ENCODE results near the gene THADA.

DNA sequence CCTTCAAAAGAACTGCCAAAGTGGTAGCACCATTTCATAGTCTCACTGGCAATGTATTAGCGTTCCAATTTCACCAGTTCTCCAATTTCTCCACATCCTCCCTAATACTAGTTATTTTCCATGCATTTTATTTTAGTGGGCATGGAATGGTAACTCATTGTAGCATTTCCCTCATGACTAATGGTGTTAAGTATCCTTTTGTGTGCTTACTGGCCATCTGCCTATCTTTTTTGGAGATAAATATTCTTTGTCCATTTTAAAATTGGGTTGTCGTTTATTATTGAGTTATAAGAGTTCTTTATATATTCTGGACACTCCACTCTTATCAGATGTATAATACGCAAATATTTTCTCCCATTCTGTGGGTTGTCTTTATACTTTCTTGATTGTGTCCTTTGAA, 107.1 kb downstream of the THADA start:
- TF ChIP-seq TAF1 (IDR thresholded peaks at IDR 0.05; ENCODE audit: borderline replicate concordance, insufficient read depth, low read length) (no peak), POLR2AphosphoS5 (IDR thresholded peaks at IDR 0.05; ENCODE audit: low read depth, low read length) (no peak)
- TF ChIP-seq, protein P1, sequence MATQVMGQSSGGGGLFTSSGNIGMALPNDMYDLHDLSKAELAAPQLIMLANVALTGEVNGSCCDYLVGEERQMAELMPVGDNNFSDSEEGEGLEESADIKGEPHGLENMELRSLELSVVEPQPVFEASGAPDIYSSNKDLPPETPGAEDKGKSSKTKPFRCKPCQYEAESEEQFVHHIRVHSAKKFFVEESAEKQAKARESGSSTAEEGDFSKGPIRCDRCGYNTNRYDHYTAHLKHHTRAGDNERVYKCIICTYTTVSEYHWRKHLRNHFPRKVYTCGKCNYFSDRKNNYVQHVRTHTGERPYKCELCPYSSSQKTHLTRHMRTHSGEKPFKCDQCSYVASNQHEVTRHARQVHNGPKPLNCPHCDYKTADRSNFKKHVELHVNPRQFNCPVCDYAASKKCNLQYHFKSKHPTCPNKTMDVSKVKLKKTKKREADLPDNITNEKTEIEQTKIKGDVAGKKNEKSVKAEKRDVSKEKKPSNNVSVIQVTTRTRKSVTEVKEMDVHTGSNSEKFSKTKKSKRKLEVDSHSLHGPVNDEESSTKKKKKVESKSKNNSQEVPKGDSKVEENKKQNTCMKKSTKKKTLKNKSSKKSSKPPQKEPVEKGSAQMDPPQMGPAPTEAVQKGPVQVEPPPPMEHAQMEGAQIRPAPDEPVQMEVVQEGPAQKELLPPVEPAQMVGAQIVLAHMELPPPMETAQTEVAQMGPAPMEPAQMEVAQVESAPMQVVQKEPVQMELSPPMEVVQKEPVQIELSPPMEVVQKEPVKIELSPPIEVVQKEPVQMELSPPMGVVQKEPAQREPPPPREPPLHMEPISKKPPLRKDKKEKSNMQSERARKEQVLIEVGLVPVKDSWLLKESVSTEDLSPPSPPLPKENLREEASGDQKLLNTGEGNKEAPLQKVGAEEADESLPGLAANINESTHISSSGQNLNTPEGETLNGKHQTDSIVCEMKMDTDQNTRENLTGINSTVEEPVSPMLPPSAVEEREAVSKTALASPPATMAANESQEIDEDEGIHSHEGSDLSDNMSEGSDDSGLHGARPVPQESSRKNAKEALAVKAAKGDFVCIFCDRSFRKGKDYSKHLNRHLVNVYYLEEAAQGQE (IDR thresholded peaks at IDR 0.05; ENCODE audit: insufficient read depth in 1 of 2, low read depth in 2 of 2, low read length in 2 of 2) = no peak
